ENCODE results near the gene UCN2.

Gene UCN2

DNA sequence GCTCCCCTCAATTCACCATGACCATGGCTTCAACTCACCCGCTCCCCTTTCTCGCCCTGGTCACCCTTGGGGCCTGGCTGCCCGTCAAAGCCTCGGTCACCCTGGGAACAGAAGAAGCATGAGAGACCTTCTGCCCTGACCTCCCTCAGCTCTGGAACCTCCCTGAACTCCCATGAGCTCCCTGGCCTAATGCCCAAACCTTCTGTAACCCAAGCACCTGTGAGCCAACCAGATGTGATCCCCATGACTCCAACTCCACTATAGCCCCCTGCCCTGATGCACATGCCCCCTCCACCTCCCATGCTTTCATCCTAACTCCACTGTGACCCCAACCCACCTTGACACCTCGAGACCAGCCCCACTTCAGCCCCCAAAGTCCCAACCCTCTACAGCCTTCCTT, 3.5 kb upstream of the UCN2 start:
- ChIA-PET POLR2A (interaction anchor here (0.5 to 1.7 kb wide), 5 partner anchors 10 to 68 kb away, joined by 3 to 5 read pairs (median 3); partner anchors contain the start of gene SLC26A6), CTCF (interaction anchor here (0.7 to 4.7 kb wide), 2 partner anchors 9 to 131 kb away, joined by 3 to 23 read pairs; no protein-coding TSS in a partner anchor)
- no peak overlapping the region for H3K4me3 ChIP-seq (ENCODE audit: low read depth, low read length)
- TF ChIP-seq, protein P1, sequence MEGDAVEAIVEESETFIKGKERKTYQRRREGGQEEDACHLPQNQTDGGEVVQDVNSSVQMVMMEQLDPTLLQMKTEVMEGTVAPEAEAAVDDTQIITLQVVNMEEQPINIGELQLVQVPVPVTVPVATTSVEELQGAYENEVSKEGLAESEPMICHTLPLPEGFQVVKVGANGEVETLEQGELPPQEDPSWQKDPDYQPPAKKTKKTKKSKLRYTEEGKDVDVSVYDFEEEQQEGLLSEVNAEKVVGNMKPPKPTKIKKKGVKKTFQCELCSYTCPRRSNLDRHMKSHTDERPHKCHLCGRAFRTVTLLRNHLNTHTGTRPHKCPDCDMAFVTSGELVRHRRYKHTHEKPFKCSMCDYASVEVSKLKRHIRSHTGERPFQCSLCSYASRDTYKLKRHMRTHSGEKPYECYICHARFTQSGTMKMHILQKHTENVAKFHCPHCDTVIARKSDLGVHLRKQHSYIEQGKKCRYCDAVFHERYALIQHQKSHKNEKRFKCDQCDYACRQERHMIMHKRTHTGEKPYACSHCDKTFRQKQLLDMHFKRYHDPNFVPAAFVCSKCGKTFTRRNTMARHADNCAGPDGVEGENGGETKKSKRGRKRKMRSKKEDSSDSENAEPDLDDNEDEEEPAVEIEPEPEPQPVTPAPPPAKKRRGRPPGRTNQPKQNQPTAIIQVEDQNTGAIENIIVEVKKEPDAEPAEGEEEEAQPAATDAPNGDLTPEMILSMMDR (IDR thresholded peaks at IDR 0.05; ENCODE audit: insufficient read depth, low read length, missing control alignments), result no peak
- no peak for DNase-seq (ENCODE audit: low read depth, low spot score)

DNA sequence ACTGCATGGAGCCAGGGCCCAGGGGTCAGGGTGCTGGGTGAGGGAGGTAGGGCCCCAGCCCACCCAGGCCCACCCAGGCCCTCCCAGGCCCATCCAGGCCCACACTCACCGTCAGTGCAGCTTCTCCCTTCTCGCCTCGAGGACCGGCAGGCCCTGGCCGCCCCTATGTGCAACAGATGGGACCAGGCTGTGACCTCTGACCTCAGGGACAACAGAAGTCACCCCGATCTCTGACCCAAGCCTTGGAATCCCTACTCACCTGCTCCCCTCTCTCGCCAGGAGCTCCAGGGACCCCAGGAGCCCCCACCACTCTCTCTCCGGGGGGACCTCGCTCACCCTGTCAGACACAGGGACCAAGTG, 2.8 kb upstream of the UCN2 start:
- TF ChIP-seq, protein P1 (IDR thresholded peaks at IDR 0.05; ENCODE audit: insufficient read depth, low read length, missing control alignments), result no peak

DNA sequence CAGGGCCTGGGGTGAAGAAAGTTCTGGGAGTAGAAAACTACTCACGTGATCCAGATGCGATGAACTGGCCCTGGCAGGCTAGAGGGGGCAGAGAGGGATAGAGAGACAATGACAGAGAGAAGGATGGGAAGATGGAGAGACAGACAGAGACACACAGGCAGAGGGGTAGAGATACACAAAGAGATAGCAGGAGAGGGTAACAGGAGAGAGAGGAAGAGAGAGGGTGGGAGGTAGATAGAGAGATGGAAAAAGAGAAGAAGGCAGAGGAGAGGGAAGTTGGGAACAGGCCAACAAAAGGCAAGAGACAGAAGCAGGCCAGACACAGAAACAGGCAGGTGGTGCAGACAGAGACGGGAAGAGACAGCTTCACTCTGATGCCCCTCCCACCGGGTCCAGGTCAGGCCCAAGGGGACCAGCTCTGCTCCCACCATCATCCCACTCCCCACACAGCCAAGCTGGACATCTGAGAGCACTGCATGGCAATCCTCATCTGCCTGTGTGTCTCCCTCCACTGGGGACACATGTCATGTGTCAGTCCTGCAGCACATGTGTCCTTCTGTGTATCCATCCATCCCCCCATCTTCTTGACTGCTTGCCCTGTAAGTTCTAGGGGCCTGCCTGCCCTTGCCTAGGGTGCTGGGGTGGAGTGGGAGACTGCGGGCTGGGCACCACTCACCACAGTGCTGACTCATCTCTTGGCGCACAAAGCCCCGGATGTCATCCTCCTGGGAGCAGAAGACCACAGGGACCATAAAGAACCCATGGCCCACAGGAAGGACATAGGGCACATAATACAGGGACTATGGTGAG, 2.2 kb upstream of the UCN2 start:
- H3K4me3 ChIP-seq (ENCODE audit: low read depth, low read length), result no peak overlapping the region
- ChIA-PET CTCF (interaction anchor here (1.1 to 4.7 kb wide), 2 partner anchors 7 to 11 kb away, joined by 3 to 23 read pairs; no protein-coding TSS in a partner anchor), POLR2A (interaction anchor here (0.7 to 1.7 kb wide), 4 partner anchors 9 to 69 kb away, joined by 3 to 5 read pairs (median 4); partner anchors contain the start of gene SLC26A6)
- TF ChIP-seq, protein P1 (IDR thresholded peaks at IDR 0.05; ENCODE audit: insufficient read depth, low read length, missing control alignments), result no peak
- no peak for DNase-seq (ENCODE audit: low read depth, low spot score)

More for the DNA sequence above, 2.8 kb upstream of the UCN2 start:
- POLR2A ChIA-PET, result interaction anchor here (1.1 to 1.7 kb wide), 2 partner anchors 9 to 69 kb away, joined by 3 to 4 read pairs; partner anchors contain the start of gene SLC26A6
- H3K4me3 ChIP-seq (ENCODE audit: low read depth, low read length), result no peak overlapping the region
- no peak for DNase-seq (ENCODE audit: low read depth, low spot score)
- CTCF ChIA-PET, result interaction anchor here (0.7 to 4.7 kb wide), 2 partner anchors 8 to 130 kb away, joined by 3 to 23 read pairs; no protein-coding TSS in a partner anchor

DNA sequence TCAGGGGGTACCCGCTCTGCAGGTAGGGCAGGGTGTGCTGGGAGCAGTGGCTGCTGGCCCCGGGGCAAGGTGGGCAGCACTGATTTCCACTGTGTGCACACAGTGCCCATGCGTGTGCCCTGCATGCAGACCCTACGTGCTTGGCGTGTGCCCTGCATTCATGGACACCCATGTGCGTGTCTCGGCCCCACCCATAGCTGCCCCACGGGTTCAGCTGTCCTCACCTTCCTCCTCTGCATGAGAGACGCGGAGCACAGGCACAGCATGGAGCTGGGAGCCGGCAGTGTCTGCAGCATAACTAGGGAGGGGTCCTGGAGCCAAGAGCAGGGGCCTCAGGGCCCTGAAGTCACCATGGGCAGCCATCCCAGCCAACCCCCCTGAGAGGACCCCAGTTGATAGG, 1.6 kb upstream of the UCN2 start:
- DNase-seq (ENCODE audit: low read depth, low spot score), result no peak
- CTCF ChIA-PET, result interaction anchor here (0.6 to 9.1 kb wide), 3 partner anchors 12 to 70 kb away, joined by 3 to 88 read pairs (median 3); partner anchors contain the start of gene SLC26A6
- TF ChIP-seq, protein P1 (IDR thresholded peaks at IDR 0.05; ENCODE audit: insufficient read depth, low read length, missing control alignments), result no peak
- POLR2A ChIA-PET, result interaction anchor here (0.7 to 1.7 kb wide), 3 partner anchors 31 to 70 kb away, joined by 4 to 5 read pairs (median 4); partner anchors contain the start of gene SLC26A6
- H3K4me3 ChIP-seq (ENCODE audit: low read depth, low read length), result no peak overlapping the region

DNA sequence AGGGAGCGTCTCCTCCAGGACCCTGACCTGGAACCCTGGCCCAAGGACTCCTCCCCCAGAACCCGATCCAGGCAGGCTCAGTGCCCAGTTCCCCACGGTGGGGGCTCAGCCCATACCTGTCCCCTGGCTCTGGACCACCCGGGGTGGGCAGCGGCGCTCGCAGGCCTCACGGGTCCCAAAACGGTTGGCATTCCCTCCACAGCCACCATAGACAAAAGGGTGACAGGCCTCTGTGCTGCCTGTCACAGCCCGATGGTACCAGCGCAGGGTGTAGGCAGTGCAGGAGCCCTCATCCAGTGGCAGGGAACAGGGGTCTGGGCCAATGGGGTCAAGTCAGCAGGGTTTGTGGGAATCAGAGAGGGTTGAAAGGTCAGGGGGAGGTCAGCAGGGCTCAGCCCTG, 1.1 kb upstream of the UCN2 start:
- H3K4me3 ChIP-seq (ENCODE audit: low read depth, low read length), result no peak overlapping the region
- TF ChIP-seq, protein P1 (IDR thresholded peaks at IDR 0.05; ENCODE audit: insufficient read depth, low read length, missing control alignments), result no peak
- DNase-seq (ENCODE audit: low read depth, low spot score), result no peak
- CTCF ChIA-PET, result interaction anchor here (0.6 to 9.1 kb wide), 6 partner anchors 13 to 128 kb away, joined by 3 to 88 read pairs (median 4); partner anchors contain the start of gene SLC26A6
- POLR2A ChIA-PET, result no interaction called here

DNA sequence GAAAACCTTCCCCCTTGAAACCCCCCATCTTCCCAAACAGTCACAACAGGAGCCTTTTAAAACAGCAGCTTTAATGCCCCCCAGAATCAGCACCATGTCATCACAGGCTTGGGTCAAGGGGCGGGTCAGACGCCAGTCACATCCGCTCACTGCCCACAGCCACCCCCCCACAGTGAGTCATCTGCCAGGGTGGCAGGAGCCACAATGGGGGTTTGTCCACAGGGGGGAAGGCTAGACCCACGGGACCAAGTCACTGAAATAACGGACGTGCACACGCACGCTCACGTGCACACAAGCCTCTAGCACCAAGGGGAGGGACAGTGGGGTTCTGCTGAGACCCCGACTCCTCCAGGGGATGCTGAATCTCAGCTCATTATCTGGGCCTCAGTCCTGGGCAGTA, 441 bp upstream of the UCN2 start:
- TF ChIP-seq, protein P1 (IDR thresholded peaks at IDR 0.05; ENCODE audit: insufficient read depth, low read length, missing control alignments), result no peak

More for the DNA sequence above, 441 bp upstream of the UCN2 start:
- no peak for DNase-seq (ENCODE audit: low read depth, low spot score)
- H3K4me3 ChIP-seq (ENCODE audit: low read depth, low read length), result no peak overlapping the region
- ChIA-PET POLR2A (interaction anchor here (0.7 to 1.2 kb wide), 3 partner anchors 9 to 34 kb away, joined by 3 to 9 read pairs (median 4); no protein-coding TSS in a partner anchor), CTCF (interaction anchor here (0.6 to 9.1 kb wide), 6 partner anchors 14 to 128 kb away, joined by 3 to 88 read pairs (median 5); partner anchors contain the start of gene SLC26A6)
